HG03439 (cell line): ENCODE data around the gene CERS1.
"Not testable (repeated sequence)": the region's sequence is repeated elsewhere in the genome, so short reads cannot be mapped to it uniquely, and the experiment has no call there.

Source experiments
- ATAC-seq: cut with Tn5 transposase; IDR thresholded peaks from one replicate; pipeline ENCODE4 v1.9.1; 2021; ENCODE audit warnings: mild to moderate bottlenecking, moderate library complexity; ENCODE audit not compliant: unreplicated experiment

CERS1 gene

GRCh38 chr19:18919900-18920214 is 23.9 kb upstream of the CERS1 start:
- ATAC-seq = no peak

- peak; percentile 94 for ATAC-seq
These were observed 23.3 kb upstream of the CERS1 start, which contains the start of the genes COPE and DDX49 for GRCh38 chr19:18919086-18919899. Gene COPE (minus strand): TSS chr19:18919387. CDS start chr19:18919348, 39 bp downstream. Gene DDX49 (plus strand): TSS chr19:18919715. CDS start chr19:18919742, 27 bp downstream.

- not testable (repeated sequence) for ATAC-seq
These were observed 21.6 kb upstream of the CERS1 start for GRCh38 chr19:18917593-18917992.

GRCh38 chr19:18915639-18916038 is 19.7 kb upstream of the CERS1 start:
- ATAC-seq = no peak

- no peak for ATAC-seq
These were observed 17.5 kb upstream of the CERS1 start for GRCh38 chr19:18913466-18913865.

- ATAC-seq = no peak
These were observed 17.0 kb upstream of the CERS1 start for GRCh38 chr19:18912933-18913332.

- ATAC-seq = no peak
These were observed 15.0 kb upstream of the CERS1 start for GRCh38 chr19:18910801-18911436.

- no peak for ATAC-seq
These were observed 14.1 kb upstream of the CERS1 start for GRCh38 chr19:18910010-18910409.

GRCh38 chr19:18908917-18909619 is 13.1 kb upstream of the CERS1 start:
- no peak for ATAC-seq

GRCh38 chr19:18906605-18907519 is 10.9 kb upstream of the CERS1 start:
- ATAC-seq = no peak

GRCh38 chr19:18905513-18906236 is 9.7 kb upstream of the CERS1 start:
- no peak for ATAC-seq

- no peak for ATAC-seq
These were observed 9.1 kb upstream of the CERS1 start for GRCh38 chr19:18905058-18905456.

GRCh38 chr19:18904334-18905057 is 8.5 kb upstream of the CERS1 start:
- ATAC-seq = no peak

GRCh38 chr19:18903156-18904037 is 7.4 kb upstream of the CERS1 start:
- ATAC-seq = no peak

GRCh38 chr19:18902519-18902918 is 6.6 kb upstream of the CERS1 start:
- ATAC-seq = not testable (repeated sequence)

- no peak for ATAC-seq
These were observed 5.5 kb upstream of the CERS1 start for GRCh38 chr19:18901491-18901890.

GRCh38 chr19:18900700-18901481 is 4.9 kb upstream of the CERS1 start:
- no peak for ATAC-seq
